IPS-18c (cell line): Measurements from ENCODE around the gene PRLR.
"Not testable (repeated sequence)": the region's sequence is repeated elsewhere in the genome, so short reads cannot be mapped to it uniquely, and the experiment has no call there.

Experiments
- H3K4me3 ChIP-seq: 2 replicates; pipeline ENCODE4 v1.7.0; 2013; ENCODE audit warnings: low read depth, mild to moderate bottlenecking, low read length, moderate library complexity; ENCODE audit not compliant: insufficient read depth
- H3K9me3 ChIP-seq: one replicate; pipeline ENCODE4 v1.6.1; 2013; ENCODE audit warnings: mild to moderate bottlenecking, low read length, moderate library complexity; ENCODE audit not compliant: control insufficient read depth, insufficient read depth

PRLR gene

DNA sequence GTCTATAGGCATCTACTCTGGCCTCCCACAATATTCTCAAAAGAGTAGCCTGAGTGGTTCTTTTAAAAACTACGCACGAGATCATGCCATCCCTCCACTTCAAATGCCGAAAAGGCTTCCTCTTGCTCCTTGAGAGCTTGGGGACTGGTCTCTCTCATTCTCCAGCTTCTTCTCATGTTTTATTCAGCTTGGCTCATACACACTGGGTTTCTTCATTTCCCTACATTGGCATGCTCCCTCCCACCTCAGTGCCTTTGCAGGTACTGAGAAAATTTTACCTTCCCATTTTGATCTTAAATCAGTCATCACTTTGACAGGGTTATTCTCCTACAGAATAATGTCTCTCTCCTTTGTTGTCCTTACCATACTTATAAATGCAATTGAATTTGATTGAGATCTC, 20.4 kb downstream of the PRLR start:
- no peaks in the 10 kb centered on the region for H3K9me3 ChIP-seq
- H3K4me3 ChIP-seq: no peak overlapping the region

DNA sequence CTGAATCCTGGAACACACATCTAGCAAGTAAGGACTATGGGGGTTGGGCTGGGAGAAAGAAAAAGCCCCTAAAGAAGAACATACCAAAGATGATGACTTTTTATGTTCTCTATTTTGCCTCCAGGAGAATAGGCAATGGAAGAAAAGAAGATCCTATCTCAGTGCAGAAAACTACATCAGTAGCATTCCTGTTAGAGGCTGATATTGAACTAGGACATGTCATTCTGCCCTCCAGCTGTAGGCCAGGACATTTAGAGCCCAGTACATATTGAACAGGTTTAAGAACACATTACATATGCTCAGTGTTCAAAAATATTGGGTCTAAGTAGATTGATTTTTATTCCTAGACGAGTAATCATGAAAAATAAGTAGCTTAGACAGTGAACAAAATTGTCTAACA, 24.7 kb downstream of the PRLR start:
- H3K4me3 ChIP-seq: no peak overlapping the region
- no peaks in the 10 kb centered on the region for H3K9me3 ChIP-seq

GRCh38 chr5:35205186-35205585, 25.1 kb downstream of the PRLR start:
- H3K9me3 ChIP-seq: no peaks in the 10 kb centered on the region
- no peak overlapping the region for H3K4me3 ChIP-seq

GRCh38 chr5:35203403-35203802, 26.9 kb downstream of the PRLR start:
- no peaks in the 10 kb centered on the region for H3K9me3 ChIP-seq
- no peak overlapping the region for H3K4me3 ChIP-seq

GRCh38 chr5:35202319-35203111, 27.8 kb downstream of the PRLR start:
- no peak overlapping the region for H3K4me3 ChIP-seq
- no peaks in the 10 kb centered on the region for H3K9me3 ChIP-seq

GRCh38 chr5:35201291-35201690, 29.0 kb downstream of the PRLR start:
- no peak overlapping the region for H3K4me3 ChIP-seq
- no peaks in the 10 kb centered on the region for H3K9me3 ChIP-seq

DNA sequence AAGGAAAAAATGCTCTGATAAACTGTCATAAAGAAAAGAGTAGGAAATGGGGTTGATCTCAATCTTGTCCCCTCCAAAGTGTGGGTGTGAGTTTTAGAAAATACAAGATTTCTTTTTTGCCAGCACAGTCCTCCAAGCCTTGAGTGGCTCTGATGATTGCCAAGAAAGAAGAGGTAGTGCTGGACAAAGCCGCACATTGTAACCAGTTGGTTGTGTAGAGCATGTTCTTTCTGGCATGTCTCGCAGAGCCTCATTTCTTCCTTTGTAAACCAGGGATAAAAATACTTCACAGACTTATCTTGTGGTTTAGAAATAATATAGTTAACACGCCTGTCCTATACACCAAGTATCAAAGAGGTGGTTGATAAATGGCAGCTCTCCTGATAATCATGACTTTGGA, 30.4 kb downstream of the PRLR start:
- H3K4me3 ChIP-seq: no peak overlapping the region
- no peaks in the 10 kb centered on the region for H3K9me3 ChIP-seq

DNA sequence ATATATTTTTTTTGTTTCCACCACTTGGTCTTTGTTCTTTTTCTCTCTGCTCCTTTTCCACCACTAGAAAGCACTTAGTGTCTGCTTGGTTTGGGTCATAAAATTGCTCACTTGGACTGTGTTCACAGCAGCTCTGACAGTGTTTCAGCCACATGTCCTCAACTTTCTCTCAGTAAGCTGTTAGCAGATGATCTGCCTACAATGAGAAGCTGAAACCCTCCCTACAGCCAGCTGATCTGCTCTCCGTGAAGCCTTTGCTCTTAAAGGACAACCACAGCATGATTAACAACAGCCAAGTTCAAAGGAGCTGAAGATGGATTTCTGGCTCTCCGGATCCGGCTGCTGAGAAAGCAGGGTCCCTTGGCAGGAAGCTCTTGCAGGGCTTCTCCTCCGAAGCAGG, 31.6 kb downstream of the PRLR start:
- Histone ChIP-seq H3K9me3 (no peaks in the 10 kb centered on the region), H3K4me3 (no peak overlapping the region)

- Histone ChIP-seq H3K9me3 (no peaks in the 10 kb centered on the region), H3K4me3 (no peak overlapping the region)
Measured at GRCh38 chr5:35198075-35198474, 32.2 kb downstream of the PRLR start.

DNA sequence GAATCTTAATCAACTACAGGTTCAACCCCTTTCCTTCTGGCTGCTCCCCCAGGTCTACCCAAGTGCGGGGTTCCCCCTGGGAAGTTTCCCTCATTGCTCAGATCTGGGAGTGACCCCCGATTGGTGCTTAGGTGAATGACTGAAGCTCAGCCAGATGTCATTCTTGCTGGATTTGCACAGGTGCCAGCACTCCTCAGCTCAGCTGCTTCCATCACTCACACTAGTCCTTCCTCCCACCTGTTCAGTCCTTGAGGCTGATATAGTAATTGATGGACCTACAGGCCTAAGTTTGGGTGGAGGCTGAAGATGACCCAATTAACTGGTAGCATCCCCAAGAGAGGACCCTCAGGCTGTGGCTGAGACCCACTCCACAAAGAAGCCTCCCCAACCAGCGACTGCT, 32.9 kb downstream of the PRLR start:
- no peaks in the 10 kb centered on the region for H3K9me3 ChIP-seq
- no peak overlapping the region for H3K4me3 ChIP-seq

- no peaks in the 10 kb centered on the region for H3K9me3 ChIP-seq
- H3K4me3 ChIP-seq: no peak overlapping the region
Measured at GRCh38 chr5:35195472-35195852, 34.8 kb downstream of the PRLR start.

GRCh38 chr5:35194635-35195471, 35.4 kb downstream of the PRLR start:
- Histone ChIP-seq H3K9me3 (no peaks in the 10 kb centered on the region), H3K4me3 (no peak overlapping the region)

- Histone ChIP-seq H3K9me3 (no peaks in the 10 kb centered on the region), H3K4me3 (no peak overlapping the region)
Measured at GRCh38 chr5:35192506-35192905, 37.8 kb downstream of the PRLR start.

DNA sequence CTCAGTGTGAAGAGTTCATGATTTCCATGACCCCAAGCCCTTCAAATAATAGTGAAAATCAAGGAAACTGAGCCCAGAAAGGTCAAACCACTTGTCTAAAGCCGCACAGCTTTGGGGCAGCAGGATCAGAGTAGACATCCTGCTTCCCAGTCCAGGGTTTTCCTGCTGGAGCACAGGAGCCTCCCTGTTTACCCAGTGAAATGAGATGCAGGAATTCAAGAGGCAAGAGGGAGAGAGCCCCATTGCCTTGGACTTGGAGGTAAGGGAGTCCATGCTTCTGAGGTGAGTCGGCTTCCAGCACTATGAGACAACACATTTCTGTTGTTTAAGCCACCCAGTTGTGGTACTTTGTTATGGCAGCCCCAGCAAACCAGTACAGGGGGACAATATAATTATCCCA, 40.5 kb downstream of the PRLR start:
- not testable (repeated sequence) for H3K9me3 ChIP-seq, H3K4me3 ChIP-seq

DNA sequence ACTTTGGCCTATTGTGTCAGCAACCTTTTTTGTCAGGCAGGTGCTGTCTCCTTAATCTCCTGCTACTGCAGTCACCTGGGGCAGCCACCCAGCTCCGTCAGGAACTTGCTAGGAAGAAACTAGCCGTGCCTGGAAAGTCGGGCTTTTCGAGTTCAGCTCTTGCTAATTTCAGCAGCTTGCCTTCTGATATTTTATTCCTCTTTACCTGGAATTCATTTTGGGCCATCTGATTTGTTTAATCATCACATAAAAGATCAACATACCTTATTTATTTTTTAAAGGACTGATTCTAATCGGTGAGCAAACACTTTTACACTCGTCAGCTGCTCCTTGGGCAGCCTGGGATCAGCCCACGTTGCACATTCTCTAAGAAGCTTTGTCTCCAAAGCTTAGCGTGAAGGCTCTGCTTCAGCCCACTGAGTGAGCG, 42.2 kb downstream of the PRLR start:
- Histone ChIP-seq H3K4me3 (no peak overlapping the region), H3K9me3 (no peaks in the 10 kb centered on the region)

DNA sequence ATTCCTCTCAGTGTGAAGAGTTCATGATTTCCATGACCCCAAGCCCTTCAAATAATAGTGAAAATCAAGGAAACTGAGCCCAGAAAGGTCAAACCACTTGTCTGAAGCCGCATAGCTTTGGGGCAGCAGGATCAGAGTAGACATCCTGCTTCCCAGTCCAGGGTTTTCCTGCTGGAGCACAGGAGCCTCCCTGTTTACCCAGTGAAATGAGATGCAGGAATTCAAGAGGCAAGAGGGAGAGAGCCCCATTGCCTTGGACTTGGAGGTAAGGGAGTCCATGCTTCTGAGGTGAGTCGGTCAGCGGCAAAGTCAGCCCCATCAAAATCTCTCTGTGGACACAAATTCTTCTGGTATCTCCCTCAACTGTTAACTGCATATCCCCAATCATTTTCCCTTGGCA, 42.7 kb downstream of the PRLR start:
- not testable (repeated sequence) for H3K4me3 ChIP-seq, H3K9me3 ChIP-seq

DNA sequence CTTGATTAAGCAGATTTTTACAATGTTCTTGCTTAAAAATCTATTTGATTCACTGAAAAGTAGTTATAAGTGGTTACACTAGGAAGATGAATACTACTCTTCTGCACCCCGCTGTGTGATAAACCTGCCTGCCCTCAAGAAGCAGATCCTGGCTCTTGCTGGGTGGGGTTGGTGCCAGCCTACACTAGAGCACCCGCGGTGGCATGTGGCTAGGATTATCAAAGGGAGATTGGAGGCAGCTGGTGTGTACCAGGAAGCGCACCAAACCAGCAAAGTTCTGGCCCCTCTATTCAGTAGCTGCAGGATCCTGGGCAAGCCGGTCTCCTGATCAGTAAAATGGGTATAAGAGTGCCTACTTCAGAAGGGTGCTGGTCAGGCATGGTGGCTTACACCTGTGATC, 43.5 kb downstream of the PRLR start:
- H3K9me3 ChIP-seq: no peaks in the 10 kb centered on the region

GRCh38 chr5:35185518-35185917, 44.8 kb downstream of the PRLR start:
- no peak overlapping the region for H3K4me3 ChIP-seq
- H3K9me3 ChIP-seq: no peaks in the 10 kb centered on the region

More for the DNA sequence above, 43.5 kb downstream of the PRLR start:
- no peak overlapping the region for H3K4me3 ChIP-seq
